ENCODE measurements around the gene TYMP. TPM values are rescaled to one million over a fixed set of nuclear protein-coding genes. Genes with fewer than 3 reads are reported as not detected.

The TYMP gene
- total and polyA plus RNA-seq, 2 of the 4 experiments (the other 2 are of a cell fraction), result 0.18 to 0.74 TPM

GRCh38 chr22:50504369-50505211, 25.2 kb downstream of the TYMP start:
- ATAC-seq (ENCODE audit: low read depth) (no peak), DNase-seq (no peak)
- Histone ChIP-seq H3K56ac (ENCODE audit: extremely low read depth, insufficient read depth, low read length) (no peak overlapping the region), H3K4me1 (ENCODE audit: control insufficient read depth, insufficient read depth, low read length) (peaks cover 4% of the 10 kb centered on the region), H2BK20ac (ENCODE audit: low read depth, low read length) (no peak overlapping the region), H3K27ac (ENCODE audit: insufficient read depth, low read length) (no peak overlapping the region), H4K5ac (ENCODE audit: low read depth, low read length) (no peak overlapping the region), H4K20me1 (ENCODE audit: insufficient read depth, low read length) (no peaks in the 10 kb centered on the region; the same call in 1 of the 2 replicates), H3K9ac (ENCODE audit: low read depth, low read length) (no peak overlapping the region), H2AK5ac (ENCODE audit: low read depth, low read length) (no peak overlapping the region), H2AK9ac (replicated peaks; ENCODE audit: low read depth, low read length, poor library complexity) (no peak overlapping the region), H4K91ac (ENCODE audit: insufficient read depth, low read depth, low read length) (no peak overlapping the region), H3K18ac (ENCODE audit: low read depth, low read length) (no peak overlapping the region), H3K14ac (replicated peaks; ENCODE audit: low read depth, low read length) (no peak overlapping the region), H2AFZ (replicated peaks; ENCODE audit: low read length, poor library complexity) (no peak overlapping the region), H3K79me1 (ENCODE audit: low read depth in 1 of 2, low read length in 2 of 2) (peaks cover 8 to 45% of the 10 kb centered on the region in 2 experiments), H2BK15ac (ENCODE audit: low read depth, low read length) (no peak overlapping the region), H2BK5ac (ENCODE audit: low read depth, low read length, poor library complexity, severe bottlenecking) (no peak overlapping the region), H3K9me3 (ENCODE audit: control insufficient read depth, insufficient read depth, low read length) (no peaks in the 10 kb centered on the region), H3K4me2 (ENCODE audit: low read depth, low read length) (no peak overlapping the region), H4K8ac (ENCODE audit: low read depth in 2 of 2, low read length in 2 of 2) (no peak overlapping the region), H3K4me3 (ENCODE audit: insufficient read depth, low read depth, low read length) (no peak overlapping the region), H3K4ac (ENCODE audit: low read depth, low read length) (no peak overlapping the region), H3K9me1 (ENCODE audit: insufficient read depth, low read length) (no peaks in the 10 kb centered on the region), H3K23ac (ENCODE audit: low read depth, low read length) (no peak overlapping the region), H3K27me3 (ENCODE audit: control insufficient read depth, insufficient read depth, low read length) (no peaks in the 10 kb centered on the region), H2BK120ac (ENCODE audit: low read depth, low read length) (no peak overlapping the region), H3K36me3 (ENCODE audit: control insufficient read depth, insufficient read depth, low read length) (peaks cover 28% of the 10 kb centered on the region)
- CTCF ChIA-PET, result no interaction called here
- BruUV-seq (replicated peaks), result no TSS peak
- in situ Hi-C loops (cut with MboI; ENCODE audit: low sequenced_read_pairs), result no loop called here
- WGBS, 2 experiments (ENCODE audit: extremely low coverage in 2 of 2, insufficient read length in 1 of 2), result 97% methylated on average over 15 of the region's 44 CpGs; no CpG with 5 or more reads in 1 of the 2 experiments
- POLR2A ChIA-PET (ENCODE audit: unreplicated experiment), result no interaction called here
- intact Hi-C loops (cut with micrococcal nuclease), result no loop called here
- no peak for TF ChIP-seq POLR2A (IDR thresholded peaks at IDR 0.05; ENCODE audit: low read depth, low read length)
- dilution Hi-C loops (cut with HindIII; ENCODE audit: low sequenced_read_pairs, unreplicated experiment), result no loop called here
